ENCODE measurements around the gene SRXN1.
"Not testable (repeated sequence)": the region's sequence is repeated elsewhere in the genome, so short reads cannot be mapped to it uniquely, and the experiment has no call there.

SRXN1 gene

DNA sequence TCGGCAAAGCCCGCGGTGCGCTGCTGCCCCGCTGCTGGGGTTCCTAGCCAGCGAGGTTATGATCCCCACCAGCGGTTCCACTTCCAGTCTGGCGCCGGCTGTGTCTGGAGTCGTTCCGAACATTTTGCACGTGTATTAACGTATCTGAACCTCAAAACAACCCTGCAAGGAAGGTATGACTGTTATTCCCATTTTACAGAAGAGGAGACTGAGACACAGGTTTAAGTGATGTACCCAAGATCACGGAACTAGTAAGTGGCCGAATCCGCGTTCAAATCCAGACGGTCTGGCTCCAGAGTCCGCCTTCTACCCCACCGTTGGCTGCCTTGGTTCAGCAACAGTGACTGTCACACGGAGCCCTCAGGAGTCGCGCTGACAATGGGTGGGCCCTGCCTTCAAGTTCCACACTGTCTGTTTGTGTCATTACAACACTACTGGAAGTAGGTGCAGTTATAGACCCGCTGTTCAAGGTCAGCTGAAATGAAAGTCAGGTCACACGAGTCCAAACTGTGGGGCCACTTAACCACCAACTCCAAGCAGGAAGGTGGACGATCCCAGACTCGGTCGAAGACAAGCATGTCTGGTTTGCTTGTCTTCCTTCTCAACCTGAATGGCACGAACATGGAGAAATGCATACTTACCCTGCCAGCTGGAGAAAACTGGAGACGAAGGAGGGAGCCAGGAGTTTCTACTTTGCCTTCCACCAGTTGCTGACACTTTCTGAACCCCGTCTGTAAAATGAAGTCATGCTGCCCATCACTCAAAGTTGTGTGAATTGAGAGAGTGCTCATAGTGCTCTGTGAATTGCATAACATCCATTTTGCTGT lies 803 bp upstream of the SRXN1 start:
- no peak for DNase-seq

DNA sequence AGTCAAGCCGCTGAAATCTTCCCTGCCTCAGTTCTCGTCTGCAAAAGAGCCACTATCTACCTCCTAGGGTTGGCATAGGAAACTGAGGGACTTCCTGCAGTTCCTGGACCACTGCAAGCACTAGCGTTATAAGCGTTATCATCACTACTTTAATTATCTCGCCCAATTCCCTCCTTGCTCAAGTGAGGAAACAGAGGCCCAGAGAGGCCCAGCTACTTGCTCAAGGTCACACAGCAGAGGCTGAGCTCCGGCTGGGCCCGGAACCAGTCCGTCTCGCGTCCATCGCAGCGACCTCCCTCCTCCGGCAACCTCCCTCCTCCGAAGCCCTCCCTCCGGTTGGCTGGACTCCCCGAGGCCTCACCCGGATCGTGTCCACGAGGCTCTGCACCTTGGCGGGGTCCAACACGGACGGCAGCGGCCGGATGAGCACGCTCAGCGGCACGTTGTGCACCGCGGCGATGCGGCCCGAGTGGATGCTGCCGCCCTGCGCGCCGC lies 338 bp downstream of the SRXN1 start:
- peak in 1 of 2 donors; percentile 27 for DNase-seq

DNA sequence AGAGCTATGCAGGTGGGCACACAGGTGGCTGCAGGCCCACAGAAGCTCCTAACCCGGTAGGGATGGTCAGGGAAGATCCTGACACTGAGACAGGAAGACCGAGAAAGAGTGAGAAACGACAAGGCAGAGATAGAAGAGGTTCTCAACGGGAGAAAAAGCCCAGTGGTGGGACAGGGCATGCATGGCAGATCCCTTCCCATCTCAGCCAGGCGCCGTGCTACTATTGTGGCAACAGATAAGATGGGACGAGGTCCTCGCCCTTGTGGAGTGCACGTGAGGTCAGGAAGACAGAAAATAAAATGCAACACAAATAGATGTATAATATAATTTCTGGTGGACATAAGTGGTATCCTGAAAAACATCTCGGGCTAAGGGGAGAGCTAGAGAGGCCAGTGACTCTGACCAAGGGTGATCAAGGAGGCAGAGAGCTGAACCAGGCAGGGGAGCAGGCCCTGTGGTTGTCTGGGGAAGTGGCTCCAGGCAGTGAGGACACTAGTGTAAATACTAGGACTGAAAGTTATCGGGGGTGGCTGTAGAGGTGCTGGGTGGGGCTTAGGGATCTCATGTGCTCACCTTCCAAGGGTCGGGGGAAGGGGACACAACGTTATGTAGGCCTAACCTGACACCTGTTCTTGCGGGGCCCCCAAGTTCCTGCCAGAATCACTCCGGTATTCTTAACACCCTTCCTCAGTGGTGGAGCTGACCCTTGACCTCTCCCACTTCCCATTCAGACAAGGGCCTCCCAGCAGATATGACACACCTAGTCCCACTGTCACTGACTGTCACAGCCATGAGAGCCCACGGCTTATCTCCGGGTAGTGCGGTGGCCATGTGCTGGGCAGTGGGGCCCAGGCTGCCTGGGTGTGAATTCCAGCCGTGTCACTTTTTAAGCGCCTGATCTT lies 1.0 kb downstream of the SRXN1 start:
- DNase-seq: peak; percentile 20 to 24

DNA sequence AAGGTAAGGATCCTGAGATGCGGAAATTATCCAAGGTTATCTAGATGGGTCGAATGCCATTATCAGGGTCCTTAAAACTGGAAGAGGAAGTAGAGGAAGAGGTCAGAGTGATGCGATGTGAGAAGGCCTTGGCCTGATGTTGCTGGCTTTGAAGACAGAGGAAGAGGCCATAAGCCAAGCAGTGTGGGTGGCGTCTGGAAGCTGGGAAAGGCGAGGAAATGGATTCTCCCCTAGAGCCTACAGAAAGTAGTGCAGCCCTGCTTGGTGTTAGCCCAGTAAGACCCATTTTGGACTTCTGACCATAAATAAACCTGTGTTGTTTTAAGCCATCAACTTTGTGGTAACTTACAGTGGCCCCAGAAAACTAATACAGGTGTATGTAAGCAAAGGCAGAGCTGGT lies 2.0 kb downstream of the SRXN1 start:
- DNase-seq: no peak

DNA sequence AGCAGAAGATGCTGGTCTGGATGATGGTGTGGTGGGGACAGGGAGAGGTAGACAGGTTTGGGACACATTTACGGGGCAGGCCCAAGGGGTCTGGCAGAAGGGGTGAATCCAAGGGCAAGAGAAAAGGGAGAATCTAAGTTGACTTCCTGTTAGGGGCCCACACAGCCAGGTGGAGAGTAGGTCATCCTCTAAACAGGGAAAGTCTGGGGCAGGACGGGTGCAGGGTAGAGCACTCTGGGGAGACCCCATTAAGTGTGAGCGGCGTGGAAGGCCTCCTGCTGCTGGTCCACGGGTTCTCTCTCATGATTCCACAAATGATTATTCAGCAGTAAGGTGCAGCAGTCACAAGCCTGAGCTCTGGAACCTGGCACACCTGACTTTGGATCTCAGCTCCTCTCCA lies 2.7 kb downstream of the SRXN1 start:
- no peak for DNase-seq

DNA sequence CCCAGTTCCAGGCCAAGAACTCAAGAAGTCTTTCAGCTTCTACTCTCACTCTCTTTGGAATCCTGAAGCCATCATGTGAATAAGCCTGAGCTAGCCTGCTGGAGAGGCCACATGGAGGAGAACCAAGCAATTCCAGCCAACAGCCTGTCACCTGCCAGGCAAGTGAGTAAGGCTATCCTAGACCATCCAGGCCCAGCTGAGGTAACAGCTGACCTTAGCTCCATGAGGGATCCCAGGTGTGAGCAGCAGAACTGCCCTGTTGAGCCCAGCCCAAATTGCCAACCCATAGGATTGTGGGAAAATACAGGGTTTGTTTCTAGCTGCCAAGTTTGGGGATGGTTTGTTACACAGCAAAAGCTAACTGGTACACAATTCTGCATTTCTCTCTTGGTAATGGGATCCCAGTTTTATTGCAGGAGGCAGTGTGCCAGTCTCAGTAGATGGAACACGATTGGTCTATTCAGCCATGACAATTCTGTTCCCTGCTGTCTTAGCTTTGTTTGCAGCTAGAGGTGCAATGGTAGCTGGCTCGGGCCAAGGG lies 5.5 kb downstream of the SRXN1 start:
- no peak for DNase-seq

DNA sequence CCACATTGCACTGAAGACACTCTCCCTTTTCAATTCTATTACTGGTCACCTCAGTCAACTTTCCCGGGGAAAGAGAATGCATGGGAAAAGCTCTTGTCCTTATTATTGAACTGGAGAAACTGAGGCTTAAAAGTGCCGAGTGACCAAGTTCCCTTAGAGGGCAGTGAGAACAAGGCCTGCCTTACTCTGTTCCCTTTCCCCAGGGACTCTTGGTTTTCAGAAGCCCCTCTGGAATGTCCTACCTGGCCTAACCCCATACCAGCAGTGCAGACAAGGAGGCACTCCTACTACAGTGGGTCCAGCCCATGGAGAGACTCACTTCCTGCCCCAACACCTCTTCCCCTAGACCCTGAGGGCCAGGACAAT lies 6.1 kb downstream of the SRXN1 start:
- no peak for DNase-seq

DNA sequence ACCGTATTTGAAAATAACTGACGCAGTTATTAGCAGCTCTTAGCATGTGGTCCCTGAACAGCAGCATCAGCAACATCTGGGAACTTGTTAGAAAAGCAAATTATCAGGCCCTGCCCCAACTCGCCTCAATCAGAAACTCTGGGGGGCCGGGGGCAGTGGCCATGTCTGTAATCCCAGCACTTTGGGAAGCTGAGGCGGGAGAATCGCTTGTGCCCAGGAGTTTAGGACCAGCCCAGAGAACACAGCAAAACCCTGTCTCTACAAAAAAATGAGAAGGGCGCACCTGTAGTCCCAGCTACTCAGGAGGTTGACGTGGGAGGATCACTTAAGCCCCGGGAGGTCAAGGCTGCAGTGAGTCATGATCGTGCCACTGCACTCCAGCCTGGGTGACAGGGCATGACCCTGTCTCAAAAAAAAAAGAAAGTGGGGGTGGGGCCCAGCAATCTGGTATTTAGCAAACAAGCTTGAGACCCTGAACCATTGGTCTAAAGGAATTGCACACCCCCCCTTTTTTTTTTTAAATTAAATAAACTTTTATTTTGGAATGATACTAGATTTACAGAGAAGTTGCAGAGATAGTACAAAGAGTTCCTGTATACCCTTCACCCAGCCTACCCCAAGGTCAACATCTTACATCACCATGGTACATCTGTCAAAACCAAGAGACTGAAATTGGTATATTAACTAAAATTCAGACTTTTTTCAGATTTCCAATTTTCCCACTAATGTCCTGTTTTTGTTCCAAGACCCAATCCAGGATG lies 6.7 kb downstream of the SRXN1 start:
- DNase-seq: no peak

DNA sequence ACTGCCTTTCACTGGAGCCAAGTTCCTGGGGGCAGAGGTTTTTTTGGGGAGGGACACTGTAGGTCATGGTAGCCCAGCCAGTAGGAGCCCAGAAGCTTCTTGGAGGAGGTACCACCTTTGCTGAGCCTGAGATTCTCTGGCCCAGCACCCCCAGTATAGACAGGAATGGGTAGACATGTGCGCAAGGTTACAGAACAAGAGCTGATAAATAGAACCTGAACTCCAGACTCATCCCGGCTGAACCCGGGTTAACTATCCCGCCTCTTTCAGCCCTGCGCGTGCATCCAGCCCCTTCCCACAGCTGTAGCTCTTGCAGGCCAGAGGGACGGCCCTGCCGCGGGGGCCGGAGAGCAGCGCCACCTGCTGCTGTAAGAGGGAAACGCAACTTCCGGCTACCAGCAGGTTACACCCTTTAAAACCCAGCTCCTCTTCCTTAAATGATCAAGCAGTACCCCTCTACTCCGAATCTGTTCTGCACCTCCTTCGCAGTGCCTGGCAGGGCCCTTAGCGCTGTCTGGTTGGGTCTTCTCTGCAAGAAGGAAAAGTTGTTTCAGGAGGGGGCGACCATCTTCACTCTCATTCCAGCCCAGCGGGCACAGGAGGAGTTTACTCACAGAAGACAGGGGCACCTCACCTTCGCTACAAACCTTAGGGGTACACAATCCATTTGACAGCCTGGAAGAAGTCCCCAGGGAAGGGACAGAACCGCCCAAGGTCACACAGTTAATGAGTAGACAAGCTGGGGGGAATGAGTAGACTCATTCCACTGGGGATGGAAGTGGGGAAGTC lies 7.5 kb downstream of the SRXN1 start:
- peak; percentile 75 to 81 for DNase-seq

DNA sequence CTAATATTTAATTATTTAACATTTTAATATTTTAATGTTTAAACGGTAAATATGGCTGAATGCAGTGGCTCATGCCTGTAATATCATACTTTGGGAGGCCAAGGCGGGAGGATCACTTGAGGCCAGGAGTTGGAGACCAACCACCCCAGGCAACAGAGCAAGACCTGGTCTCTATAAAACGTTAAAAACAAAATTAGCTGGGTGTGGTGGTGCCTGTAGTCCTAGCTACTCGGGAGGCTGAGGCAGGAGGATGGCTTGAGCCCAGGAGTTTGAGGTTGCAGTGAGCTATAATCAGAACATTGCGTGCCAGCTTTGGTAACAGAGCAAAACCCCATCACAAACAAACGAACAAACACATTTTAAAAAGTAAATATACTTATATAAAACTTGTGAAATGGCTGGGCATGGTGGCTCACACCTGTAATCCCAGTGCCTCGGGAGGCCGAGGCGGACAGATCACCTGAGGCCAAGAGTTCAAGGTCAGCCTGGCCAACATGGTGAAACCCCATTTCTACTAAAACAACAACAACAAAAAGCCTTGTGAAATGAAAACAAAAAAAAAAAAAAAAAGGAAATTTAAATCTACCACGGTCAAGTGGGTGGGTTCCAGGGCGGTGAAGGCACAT lies 8.2 kb downstream of the SRXN1 start:
- no peak for DNase-seq

DNA sequence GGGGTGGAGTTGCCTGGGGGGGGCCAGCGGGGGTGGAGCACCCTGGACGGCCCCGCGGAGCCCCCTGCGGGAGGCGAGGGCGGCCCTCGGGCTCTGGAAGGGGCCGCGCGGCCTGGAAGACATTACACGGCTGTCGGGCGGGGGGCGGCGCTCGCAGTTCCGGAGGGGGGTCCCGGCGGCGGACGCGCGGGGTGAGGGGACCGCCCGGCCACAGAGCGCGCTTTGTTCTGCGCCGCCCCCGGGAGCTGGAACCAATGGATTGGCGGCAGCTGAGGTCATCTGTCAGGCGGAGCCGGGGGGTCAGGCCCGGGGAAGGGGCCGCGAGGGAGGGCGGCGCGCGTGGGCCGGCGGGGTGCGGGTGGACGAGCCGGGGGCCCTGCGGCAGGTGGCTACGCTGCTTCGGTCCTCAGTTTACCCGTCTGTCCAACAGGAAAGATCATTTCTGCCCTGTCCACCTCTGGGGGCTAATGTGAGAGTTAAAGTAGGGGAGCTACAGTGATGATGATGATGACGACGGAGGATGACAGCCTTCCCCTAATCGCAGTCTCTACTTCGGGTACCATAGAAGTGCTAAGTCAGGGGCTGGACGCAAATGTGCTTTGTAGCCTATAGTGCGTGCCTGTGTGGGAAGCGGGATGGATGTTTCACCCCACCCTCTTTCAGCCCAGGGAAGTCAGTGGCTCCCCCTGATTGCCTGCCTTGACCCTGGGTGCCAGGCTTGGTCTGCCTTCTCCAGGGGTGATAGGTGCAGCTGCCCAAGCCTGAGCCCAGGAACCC lies 10.4 kb downstream of the SRXN1 start:
- DNase-seq: no peak

DNA sequence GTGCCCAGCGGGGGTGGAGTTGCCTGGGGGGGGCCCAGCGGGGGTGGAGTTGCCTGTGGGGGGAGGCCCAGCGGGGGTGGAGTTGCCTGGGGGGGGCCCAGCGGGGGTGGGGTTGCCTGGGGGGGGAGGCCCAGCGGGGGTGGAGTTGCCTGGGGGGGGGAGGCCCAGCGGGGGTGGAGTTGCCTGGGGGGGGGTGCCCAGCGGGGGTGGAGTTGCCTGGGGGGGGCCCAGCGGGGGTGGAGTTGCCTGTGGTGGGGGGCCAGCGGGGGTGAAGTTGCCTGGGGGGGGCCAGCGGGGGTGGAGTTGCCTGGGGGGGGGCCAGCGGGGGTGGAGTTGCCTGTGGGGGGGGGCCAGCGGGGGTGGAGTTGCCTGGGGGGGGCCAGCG lies 11.0 kb downstream of the SRXN1 start:
- DNase-seq: not testable (repeated sequence)

DNA sequence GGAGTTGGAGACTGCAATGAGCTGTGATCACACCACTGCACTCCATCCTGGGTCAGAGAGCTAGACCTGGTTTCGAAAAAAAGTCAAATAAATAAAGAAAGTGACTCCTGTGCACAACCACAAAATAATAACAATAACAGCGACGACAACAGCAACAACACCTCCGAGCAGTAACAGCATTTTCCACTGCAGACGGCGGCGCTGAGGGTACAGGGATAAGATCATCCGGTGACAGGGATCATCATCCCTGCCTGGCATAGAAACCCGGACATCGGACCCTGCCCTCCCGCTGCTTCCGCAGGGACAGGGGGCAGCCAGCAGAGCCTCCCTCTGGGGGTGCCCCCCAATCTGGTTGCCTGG lies 11.5 kb downstream of the SRXN1 start:
- no peak for DNase-seq

DNA sequence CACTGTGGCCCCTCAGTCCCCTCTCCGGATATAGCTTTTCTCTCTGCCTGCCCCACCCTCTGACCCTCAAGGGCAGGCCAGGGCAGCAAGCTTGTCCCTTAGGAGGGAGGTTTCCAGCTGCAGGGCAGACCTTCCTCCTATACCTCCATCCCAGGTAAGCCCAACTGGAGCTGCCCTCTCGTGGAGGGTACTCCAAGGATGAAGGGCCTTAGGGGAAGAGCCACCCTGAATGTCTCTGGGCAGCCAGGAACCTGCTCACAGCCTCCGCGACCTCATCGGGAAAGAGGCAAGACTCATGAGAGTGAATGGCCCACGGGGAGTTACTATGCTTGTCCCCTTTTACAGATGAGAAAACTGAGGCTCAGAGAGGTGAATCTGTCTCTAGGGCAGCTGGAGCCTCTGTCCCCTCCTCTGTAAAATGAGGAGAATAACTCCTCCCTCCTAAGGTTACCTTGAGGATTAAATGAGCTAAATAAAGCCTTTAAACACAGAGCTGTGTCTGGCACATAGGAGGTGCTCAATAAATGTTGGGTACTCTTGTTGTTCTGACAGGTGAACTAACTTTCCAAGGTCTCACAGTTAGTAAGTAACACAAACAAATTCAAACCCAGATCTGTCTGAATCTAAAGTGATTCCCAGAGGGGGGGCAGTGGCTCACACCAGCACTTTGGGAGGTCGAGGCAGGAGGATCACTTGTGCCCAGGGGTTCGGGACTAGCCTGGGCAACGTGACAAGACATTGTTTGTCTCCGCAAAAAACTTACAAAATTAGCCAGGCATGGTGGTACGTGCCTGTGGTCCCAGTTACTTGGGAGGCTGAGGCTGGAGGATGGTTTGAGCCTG lies 12.1 kb downstream of the SRXN1 start:
- DNase-seq: no peak

DNA sequence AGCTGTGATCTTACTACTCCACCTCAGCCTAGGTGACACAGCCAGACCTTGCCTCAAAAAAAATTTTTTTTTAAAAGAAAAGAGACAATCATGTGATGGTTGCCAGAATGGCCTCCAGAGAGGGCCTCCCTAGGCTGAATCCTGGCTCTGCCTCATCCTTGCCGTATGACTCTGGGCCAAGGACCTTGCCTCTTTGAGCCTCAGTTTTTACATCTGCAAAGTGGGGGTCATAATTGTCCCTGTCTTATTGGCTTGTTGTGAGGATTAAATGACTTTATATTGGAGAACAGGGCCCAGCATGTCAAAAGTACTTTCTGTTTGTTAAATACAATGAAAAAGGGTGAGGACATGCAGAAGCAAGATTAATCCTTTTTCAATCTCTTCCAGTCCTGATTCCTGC lies 14.4 kb downstream of the SRXN1 start:
- DNase-seq: no peak

DNA sequence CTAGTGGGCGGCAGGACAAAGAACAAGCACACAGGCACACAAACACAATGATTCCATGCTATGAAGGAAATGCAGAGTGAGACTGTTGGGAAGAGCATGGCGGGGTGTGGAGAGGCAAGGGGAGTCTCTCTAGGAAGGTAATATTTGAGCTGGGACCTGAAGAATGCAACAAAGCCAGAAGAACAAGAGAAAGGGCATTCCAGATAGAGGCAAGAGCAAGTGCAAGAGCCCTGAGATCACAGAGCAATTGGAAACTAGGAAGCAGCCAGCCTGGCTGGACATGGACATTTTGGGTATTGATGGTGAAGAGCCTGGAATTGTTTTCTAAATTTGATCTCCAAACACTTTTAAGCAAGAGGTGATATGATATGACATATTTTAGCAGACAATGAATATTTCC lies 15.4 kb downstream of the SRXN1 start:
- DNase-seq: no peak

DNA sequence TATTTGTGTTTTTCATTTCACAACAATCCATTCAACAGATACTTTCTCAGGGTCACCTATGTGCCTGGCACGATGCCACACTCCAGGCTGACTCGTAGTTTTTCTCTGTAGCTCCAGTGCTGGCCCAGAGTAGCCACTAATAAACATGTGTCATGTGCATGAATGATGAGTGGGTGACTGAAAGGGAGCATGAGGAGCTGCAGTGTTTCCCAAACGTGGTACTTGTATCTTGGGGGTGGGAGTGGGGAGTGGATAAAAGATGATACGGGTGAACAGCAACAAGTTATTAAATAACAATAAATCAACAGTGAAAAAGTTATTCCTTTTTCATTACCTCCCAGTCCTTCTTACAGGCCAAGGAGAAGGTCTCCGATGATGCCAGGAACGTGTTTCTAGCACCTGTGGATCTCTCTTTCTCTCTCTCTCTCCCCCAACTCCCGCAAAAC lies 17.1 kb downstream of the SRXN1 start:
- DNase-seq: no peak

DNA sequence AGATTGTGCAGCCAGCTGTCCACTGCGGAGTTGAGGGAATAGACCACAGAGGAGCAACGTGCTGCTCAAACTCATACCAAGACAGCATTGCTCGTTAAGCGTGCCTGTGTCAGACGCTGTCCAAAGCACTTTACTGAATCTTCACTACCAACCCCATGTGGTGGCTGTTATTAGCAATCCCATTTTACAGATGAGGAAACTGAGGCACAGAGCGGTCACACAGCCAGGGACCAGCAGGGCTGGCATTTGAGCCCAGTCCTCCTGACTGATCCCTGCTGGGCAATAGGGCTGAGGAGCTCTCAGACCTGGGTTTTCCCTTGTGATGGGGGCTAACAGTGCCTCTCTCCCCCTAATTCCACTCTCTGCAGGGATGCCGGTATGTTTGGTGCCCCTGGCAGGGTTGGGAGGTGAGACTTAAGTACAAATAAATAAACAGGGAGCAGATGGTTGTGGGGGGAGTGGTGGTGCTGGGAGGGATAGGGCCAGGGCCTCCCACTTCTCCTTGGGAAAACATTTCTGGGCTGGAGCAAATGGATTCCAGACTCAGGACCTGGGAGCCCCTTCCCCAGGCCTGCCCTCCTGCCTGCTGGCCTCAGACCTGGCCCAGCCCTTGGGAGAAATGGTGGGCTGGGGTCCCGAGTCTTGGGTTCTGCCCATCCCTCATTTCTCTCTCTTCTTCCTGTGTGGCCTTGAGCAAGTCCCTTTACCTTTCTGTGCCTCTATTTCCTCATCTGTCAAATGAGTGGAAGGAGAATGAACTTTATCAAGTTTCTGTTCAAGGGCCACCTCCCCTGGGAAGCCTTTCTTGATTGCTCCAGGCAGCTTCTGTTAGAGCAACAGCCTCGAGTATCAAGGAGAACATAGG lies 17.7 kb downstream of the SRXN1 start:
- no peak for DNase-seq
